ENCODE data around the gene DHTKD1. TPM values are rescaled to one million over a fixed set of nuclear protein-coding genes. Genes with fewer than 3 reads are reported as not detected.
"Not testable (repeated sequence)": the region's sequence is repeated elsewhere in the genome, so short reads cannot be mapped to it uniquely, and the experiment has no call there.

Gene DHTKD1
- total RNA-seq, 1 donor from 2014 or later = 16.7 TPM

GRCh38 chr10:12055732-12056131 lies 13.0 kb upstream of the DHTKD1 start:
- no peaks in the 10 kb centered on the region for H3K36me3 ChIP-seq
- TF ChIP-seq, protein P1, sequence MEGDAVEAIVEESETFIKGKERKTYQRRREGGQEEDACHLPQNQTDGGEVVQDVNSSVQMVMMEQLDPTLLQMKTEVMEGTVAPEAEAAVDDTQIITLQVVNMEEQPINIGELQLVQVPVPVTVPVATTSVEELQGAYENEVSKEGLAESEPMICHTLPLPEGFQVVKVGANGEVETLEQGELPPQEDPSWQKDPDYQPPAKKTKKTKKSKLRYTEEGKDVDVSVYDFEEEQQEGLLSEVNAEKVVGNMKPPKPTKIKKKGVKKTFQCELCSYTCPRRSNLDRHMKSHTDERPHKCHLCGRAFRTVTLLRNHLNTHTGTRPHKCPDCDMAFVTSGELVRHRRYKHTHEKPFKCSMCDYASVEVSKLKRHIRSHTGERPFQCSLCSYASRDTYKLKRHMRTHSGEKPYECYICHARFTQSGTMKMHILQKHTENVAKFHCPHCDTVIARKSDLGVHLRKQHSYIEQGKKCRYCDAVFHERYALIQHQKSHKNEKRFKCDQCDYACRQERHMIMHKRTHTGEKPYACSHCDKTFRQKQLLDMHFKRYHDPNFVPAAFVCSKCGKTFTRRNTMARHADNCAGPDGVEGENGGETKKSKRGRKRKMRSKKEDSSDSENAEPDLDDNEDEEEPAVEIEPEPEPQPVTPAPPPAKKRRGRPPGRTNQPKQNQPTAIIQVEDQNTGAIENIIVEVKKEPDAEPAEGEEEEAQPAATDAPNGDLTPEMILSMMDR (IDR thresholded peaks at IDR 0.05) = no peak
- H3K27me3 ChIP-seq = no peaks in the 10 kb centered on the region
- DNase-seq = no peak
- H3K4me3 ChIP-seq = no peak overlapping the region
- intact Hi-C loops (cut with DNase I) = no loop called here
- H3K4me1 ChIP-seq = peaks cover 11% of the 10 kb centered on the region
- H3K27ac ChIP-seq = no peak overlapping the region
- ATAC-seq = no peak
- no peaks in the 10 kb centered on the region for H3K9me3 ChIP-seq

GRCh38 chr10:12056748-12057147 lies 12.0 kb upstream of the DHTKD1 start:
- TF ChIP-seq, protein P1 (IDR thresholded peaks at IDR 0.05) = no peak
- Histone ChIP-seq H3K36me3 (no peaks in the 10 kb centered on the region), H3K9me3 (no peaks in the 10 kb centered on the region), H3K27me3 (no peaks in the 10 kb centered on the region), H3K27ac (no peak overlapping the region), H3K4me3 (no peak overlapping the region), H3K4me1 (peaks cover 6% of the 10 kb centered on the region)
- intact Hi-C loops (cut with DNase I) = no loop called here
- ATAC-seq (no peak), DNase-seq (peak; percentile 11)

- Histone ChIP-seq H3K4me3 (no peak overlapping the region), H3K4me1 (no peaks in the 10 kb centered on the region), H3K27me3 (no peaks in the 10 kb centered on the region), H3K27ac (no peak overlapping the region), H3K9me3 (no peaks in the 10 kb centered on the region), H3K36me3 (no peaks in the 10 kb centered on the region)
- DNase-seq = no peak
- intact Hi-C loops (cut with DNase I) = no loop called here
- TF ChIP-seq, protein P1 (IDR thresholded peaks at IDR 0.05) = no peak
- ATAC-seq = no peak
Observed at GRCh38 chr10:12061124-12061523, 7.6 kb upstream of the DHTKD1 start.

DNA sequence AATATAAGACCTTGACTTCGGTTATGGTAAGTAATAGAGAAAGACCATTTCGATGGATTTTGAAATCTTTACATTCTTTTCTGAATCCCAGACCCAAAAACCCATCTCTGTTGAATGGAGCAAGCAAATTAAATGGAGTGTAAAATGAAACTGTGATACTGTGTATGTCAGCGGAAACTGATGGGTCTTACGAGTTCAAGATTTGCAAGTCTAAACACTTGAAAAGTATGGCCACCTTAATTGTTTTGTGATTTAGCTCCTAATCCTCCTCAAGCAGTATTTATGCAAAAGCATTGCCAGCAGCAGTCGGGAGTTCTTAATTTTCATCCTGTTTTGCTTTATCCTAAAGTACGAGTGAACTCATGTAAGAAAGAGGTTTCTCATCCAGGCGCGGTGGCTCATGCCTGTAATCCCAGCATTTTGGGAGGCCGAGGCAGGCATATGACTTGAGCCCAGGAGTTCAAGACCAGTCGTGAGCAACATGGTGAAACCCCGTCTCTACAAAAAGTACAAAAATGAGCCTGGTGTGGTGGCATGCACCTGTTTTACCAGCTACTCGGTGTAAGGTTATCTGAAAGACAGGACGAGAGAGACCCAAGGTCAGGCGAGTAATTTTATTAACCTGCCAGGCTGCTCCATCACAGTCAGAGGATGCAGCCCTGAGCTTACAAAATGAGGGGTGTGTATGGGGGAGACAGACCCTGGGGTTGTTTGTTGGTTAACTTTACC lies 5.8 kb upstream of the DHTKD1 start:
- intact Hi-C loops (cut with DNase I) = no loop called here
- no peak for ATAC-seq
- Histone ChIP-seq H3K4me1 (no peaks in the 10 kb centered on the region), H3K9me3 (no peaks in the 10 kb centered on the region), H3K27ac (no peak overlapping the region), H3K4me3 (no peak overlapping the region), H3K27me3 (no peaks in the 10 kb centered on the region), H3K36me3 (no peaks in the 10 kb centered on the region)
- no peak for DNase-seq
- TF ChIP-seq, protein P1 (IDR thresholded peaks at IDR 0.05) = no peak

DNA sequence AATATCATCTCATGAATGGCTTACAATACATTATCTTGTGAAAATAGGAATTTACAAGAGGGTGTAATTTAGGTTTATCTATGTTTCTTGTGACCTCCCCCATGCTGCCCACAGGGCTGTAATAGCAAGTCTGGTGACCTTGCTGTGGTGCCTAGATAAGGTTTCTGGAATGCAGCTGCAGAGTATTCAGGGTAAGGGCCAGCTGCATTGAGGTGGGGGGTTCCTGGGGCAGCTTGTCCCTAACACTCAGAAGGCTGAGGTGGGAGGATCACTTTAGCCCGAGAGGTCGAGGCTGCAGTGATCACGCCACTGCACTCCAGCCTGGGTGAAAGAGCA lies 5.3 kb upstream of the DHTKD1 start:
- DNase-seq (no peak), ATAC-seq (no peak)
- Histone ChIP-seq H3K4me3 (no peak overlapping the region), H3K27me3 (no peaks in the 10 kb centered on the region), H3K9me3 (no peaks in the 10 kb centered on the region), H3K4me1 (no peaks in the 10 kb centered on the region), H3K36me3 (no peaks in the 10 kb centered on the region), H3K27ac (no peak overlapping the region)
- intact Hi-C loops (cut with DNase I) = no loop called here
- TF ChIP-seq, protein P1 (IDR thresholded peaks at IDR 0.05) = no peak

DNA sequence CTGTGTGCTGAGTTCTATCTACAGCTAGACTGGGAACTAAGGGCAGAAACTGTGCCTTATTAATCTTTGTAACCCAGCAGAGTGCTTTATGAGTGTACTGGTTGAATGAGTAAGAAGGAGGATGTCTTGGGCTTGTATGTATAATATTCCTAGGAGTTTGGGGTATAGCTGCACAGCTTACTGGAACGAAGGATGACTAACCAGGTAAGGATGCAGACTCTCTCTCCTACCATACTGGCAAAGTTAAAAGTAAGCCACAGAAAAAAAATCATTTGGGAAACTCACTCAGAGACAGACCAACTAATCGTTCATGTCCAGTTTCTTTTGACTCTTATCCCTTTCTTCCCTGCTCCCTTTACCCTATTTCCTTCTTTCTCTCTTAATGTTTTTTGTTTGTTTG lies 1.4 kb upstream of the DHTKD1 start:
- ATAC-seq = no peak
- no peak for DNase-seq
- no peaks in the 10 kb centered on the region for H3K27me3 ChIP-seq
- H3K36me3 ChIP-seq = no peaks in the 10 kb centered on the region
- peaks cover 8% of the 10 kb centered on the region for H3K4me1 ChIP-seq
- H3K27ac ChIP-seq = no peak overlapping the region
- no peak overlapping the region for H3K4me3 ChIP-seq
- no peaks in the 10 kb centered on the region for H3K9me3 ChIP-seq
- intact Hi-C loops (cut with DNase I) = no loop called here
- TF ChIP-seq, protein P1 (IDR thresholded peaks at IDR 0.05) = no peak

GRCh38 chr10:12071441-12071840 lies 2.7 kb downstream of the DHTKD1 start:
- ATAC-seq; H3K4me1 ChIP-seq; DNase-seq; H3K4me3 ChIP-seq; H3K27me3 ChIP-seq; H3K36me3 ChIP-seq; H3K27ac ChIP-seq; H3K9me3 ChIP-seq; intact Hi-C loops (cut with DNase I): not testable (repeated sequence)

Measured in upper lobe of right lung (tissue), 1 donor.